NCI-H345 treated with DMSO at 0.1 percent for 48 hours (cell line): Measurements from ENCODE around the gene PRKN.

Experiments used
- DNase-seq: peaks from one replicate; lab custom pipeline; 2025; ENCODE audit not compliant: unreplicated experiment; lab: John Stamatoyannopoulos, UW

The PRKN gene

DNA sequence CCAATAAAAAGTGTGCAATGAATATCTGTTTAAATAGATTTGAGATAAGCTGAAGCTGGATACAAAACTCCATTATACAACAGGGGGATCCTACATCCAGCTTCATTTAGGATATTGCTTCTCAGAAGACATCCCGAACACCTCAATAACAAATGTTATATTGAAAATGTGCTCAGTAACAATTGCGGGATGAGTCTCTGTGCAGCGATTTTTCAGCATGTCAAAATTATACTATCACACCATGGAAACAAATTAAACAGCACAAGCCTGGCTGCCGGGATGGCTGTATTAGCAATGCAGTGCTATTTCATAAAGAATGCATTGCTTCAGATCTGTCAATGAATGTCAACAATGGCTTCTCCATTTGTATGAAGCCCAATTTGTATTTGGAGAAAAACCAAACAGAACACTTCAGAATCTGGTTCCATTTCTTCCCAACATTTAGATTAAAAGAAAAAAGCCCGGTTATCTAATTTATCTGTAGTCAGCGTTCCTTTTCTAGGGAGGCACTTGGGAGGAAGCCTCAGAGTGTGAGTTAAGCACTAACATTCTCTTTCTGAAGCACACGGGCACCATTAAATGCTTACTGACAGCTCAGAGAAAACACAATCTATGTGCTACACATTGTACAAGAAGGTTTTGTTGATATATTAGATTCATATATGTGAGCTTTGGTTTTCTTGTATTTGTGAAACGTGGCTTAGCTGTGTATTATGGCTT lies 1142.8 kb downstream of the PRKN start:
- DNase-seq, result no peak

- DNase-seq, result no peak
Observed at GRCh38 chr6:161584051-161584450, 1143.5 kb downstream of the PRKN start.

DNA sequence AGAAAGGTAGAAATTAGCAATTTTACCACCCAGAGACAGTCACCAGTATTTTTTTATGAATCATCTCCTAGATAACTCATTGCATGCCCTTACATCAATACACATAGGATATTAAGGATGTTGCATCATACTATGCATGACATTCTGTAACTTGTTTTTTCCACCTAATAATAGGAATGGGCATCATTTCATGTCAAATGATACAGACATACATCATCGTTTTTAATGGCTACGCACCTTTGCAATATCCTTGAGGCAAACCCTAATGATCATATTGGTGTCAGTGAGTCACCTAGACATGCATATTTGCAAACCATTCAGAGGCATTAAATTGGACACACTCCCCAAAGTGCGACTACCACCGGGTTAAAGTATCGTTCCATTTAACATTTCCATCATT lies 1144.0 kb downstream of the PRKN start:
- no peak for DNase-seq

DNA sequence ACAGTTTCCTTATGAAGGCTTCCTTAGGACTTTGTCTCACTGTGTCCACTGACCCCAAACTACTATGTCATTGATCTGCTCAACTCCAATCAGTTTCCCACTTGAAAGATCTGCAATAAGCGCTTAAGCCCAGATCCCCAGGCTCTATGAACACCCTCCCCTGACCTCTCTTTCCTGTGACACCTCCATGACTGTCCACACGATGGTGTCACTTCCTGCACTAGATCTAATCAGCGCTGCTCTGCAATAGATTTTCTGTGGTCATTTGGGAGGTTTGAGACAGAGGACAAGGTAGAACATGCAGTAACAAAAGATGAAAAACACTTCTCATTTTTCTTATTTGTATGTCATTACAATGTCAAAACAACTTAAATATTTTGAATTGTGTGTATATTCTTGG lies 1149.1 kb downstream of the PRKN start:
- DNase-seq, result no peak

- DNase-seq, result no peak
Observed at GRCh38 chr6:161575523-161576254, 1151.9 kb downstream of the PRKN start.

- no peak for DNase-seq
Observed at GRCh38 chr6:161568885-161569456, 1158.6 kb downstream of the PRKN start.

DNA sequence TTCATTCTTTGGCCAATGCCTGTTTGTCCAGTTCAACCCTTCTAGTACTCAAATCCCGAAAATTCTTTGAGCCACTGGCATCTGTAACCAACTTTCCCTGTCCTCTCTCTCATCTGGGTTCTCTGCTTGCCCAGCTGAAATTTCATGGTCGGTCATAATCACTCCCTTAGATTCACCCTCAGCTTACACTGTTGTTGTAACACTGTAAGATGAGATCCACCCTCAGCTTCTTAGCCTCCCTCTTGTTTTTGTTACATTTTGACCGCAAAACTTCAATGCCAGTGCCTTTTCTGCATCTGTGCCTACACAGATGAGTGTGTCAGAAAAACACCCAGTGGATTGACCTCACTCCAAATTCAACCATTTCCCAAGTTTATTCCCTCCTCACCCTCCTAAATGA lies 1162.6 kb downstream of the PRKN start:
- DNase-seq, result no peak

DNA sequence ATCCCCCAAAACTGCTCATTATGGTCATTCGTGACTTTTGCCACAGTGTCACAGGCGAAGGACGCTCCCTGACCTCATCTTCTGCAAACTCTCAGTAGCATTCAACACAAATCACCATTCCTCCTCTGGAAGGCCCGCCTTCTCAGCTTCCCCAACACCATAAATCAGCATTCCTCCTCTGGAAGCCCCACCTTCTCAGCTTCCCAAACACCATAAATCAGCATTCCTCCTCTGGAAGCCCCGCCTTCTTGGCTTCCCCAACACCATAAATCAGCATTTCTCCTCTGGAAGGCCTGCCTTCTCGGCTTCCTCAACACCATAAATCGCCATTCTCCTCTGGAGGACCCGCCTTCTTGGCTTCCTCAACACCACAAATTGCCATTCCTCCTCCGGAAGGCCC lies 1165.7 kb downstream of the PRKN start:
- no peak for DNase-seq

GRCh38 chr6:161557333-161558107 lies 1170.0 kb downstream of the PRKN start:
- DNase-seq, result no peak

- no peak for DNase-seq
Observed at GRCh38 chr6:161554883-161555282, 1172.7 kb downstream of the PRKN start.

DNA sequence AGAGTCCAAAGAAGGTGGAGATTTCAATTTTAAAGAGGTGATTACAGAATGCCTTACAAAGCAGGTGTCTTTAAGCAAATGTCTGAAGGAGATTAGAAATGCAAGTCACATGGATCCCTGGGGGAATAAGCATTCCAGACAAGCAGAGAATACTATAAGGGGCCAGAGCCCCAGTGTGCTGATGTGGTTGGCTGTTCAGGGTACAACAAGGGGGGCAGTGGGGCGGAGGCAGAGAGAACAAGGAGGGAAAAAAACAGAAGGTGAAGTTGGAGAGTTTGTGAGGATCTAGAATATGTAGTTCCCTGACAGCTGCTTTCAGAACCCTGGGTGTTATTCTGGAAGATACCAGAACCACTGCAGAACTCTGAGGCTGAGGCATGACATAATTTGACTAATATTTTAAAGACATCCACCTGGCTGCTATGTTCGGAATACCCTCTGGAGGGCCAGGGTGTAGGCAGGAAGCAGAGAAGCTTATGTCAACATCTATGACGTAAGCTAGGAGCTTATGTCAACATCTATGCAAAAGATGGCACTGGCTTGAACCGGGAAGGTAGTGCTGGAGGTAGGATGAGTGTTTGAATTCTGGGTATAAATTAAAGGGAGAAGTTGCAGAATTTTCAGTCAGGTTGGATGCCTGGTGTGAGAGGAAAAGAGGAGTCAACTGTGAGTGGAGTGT lies 1177.5 kb downstream of the PRKN start:
- DNase-seq, result no peak

DNA sequence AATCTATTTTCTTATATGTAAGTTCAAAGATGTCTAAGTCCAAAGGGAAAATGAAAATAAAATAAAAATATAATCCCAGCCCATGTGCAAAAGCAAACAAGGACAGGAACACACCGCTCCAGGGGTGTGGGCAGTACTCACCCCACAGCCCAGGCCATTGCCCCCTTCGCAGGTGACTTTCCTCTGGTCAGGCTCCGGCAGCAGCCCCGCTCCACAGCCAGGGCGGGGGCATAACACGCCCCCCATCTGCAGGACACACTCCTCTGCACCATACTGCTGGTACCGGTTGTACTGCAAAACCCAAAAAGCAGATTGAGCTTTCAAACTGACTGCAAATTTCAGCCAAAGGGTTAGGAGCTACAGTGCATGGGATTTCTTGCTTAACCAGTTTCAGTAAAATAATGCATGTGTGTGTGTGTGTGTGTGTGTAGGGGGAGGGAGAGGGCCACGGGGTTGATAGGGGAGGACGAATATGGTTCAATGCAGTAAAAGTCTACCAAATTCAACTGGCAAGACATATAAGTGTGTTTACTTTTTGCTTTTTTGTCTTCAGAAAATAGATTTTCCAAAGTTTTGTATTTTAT lies 1178.8 kb downstream of the PRKN start:
- DNase-seq, result no peak

DNA sequence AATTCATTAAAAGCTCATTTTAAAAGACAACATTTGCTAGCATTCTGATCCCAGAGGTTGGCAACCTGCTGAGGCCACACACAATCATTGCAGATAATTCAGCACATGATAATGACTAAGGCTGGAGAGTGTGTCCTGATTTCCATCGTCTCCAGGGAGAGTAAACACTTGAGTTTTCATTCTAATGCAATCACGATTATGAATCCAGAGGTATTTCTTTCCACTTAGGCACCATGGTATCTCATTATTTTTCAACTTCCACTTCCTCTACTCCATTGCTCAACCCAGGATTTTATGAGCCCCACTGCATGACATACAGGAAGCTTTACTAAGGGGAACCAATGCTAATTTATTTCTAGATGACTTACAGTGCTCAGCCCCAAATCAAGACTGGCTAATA lies 1179.9 kb downstream of the PRKN start:
- DNase-seq, result no peak

DNA sequence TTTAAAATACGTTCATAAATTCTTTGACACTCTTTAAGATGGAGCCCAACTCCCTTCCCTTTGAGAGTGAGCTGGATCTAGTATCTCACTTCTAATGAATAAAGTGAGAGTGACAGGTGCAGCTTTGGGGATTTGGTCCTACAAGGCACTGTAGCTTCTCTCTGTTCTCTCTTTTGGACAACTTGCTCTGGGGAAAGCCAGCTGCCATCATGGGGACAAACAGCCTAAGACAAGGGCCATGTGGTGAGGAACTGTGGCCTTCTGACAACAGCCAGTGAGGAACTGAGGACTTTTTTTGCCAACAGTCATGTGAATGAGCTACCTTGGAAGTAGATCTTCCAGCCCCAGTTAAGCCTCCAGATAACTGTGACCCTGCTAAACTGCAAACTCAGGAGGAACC lies 1180.9 kb downstream of the PRKN start:
- no peak for DNase-seq

- DNase-seq, result no peak
Observed at GRCh38 chr6:161545741-161546140, 1181.8 kb downstream of the PRKN start.

GRCh38 chr6:161544801-161545480 lies 1182.6 kb downstream of the PRKN start:
- no peak for DNase-seq

DNA sequence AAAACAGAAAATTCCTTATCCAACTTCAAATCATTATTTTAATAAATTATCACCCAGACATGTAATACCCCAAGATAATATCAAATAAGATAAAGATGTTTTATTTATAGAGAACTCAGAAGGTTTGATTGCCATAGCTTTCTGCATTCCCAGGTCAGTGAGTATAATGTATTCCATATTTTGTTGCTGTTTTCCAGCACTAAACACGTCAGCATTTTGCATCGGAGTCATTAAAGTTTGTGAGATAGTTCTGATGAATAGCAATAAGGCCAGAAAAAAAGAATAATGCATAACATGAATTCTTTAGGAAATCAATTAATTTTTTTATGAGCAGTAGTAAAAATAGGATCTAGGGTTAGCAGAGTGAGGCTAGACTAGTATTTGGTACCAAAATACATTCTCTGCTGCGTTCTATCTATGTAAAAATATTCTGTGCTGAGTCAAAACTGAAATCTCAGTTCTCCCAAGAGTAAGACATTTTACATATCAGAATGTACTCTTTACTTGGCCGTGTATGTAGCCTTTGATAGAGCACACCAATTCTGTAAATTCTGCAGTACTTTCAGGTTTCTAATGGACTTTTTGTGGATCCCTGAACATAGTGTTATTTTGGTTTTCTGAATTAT lies 1183.8 kb downstream of the PRKN start:
- DNase-seq, result no peak

- DNase-seq, result no peak
Observed at GRCh38 chr6:161542346-161542980, 1185.1 kb downstream of the PRKN start.

- DNase-seq, result no peak
Observed at GRCh38 chr6:161540532-161540931, 1187.0 kb downstream of the PRKN start.
